HCT116 (cell line): Measurements from ENCODE around the gene GPR63. TPM values are rescaled to one million over a fixed set of nuclear protein-coding genes. Genes with fewer than 3 reads are reported as not detected.

ENCODE experiments used
- ATAC-seq: fragments of 200-7000 bp; cut with Tn5 transposase; 2 replicates; pipeline ENCODE4 v1.9.1; 2020; ENCODE audit warnings: mild to moderate bottlenecking, moderate library complexity
- BruUV-seq: library from RNA; stranded (reverse); fragments of 400-500 nt; replicated peaks from 2 replicates; lab custom pipeline; 2021; lab: Mats Ljungman, UMichigan
- CTCF ChIA-PET: fragments of 300-600 bp; sonication (Branson Sonifier 250); formaldehyde crosslinking; loops from one replicate; lab custom pipeline; 2021; ENCODE audit warnings: antibody characterized with exemption; lab: Charles Lee
- POLR2A ChIA-PET: fragments of 300-600, 350-600 bp; sonication (Branson Sonifier 250); formaldehyde crosslinking; loops from one replicate; lab custom pipeline; 2021; ENCODE audit warnings: antibody characterized with exemption; lab: Charles Lee
- RAD21 ChIA-PET, 2 experiments: fragments of 300-600 bp; sonication (Branson Sonifier 250); formaldehyde crosslinking; loops; one replicate each; lab custom pipeline; 2023; ENCODE audit warnings: low total read pairs in 2 of 2; ENCODE audit not compliant: uncharacterized antibody in 2 of 2, unreplicated experiment in 2 of 2, low non-redundant PET in 1 of 2; lab: Charles Lee
- DNase-seq: peaks from one replicate; pipeline ENCODE4 v3.0.0-alpha.2; 2010; ENCODE audit warnings: low read depth, low spot score
- H2AFZ ChIP-seq: fragments of 200-600 bp; shearing (Covaris generic), sonication (generic); 2 replicates; pipeline ENCODE4 v1.6.1; 2017; ENCODE audit warnings: low read depth, mixed run types, mixed read lengths, antibody characterized with exemption, low read length; ENCODE audit not compliant: poor library complexity, severe bottlenecking
- H3K27ac ChIP-seq: 2 replicates; pipeline ENCODE4 v1.5.1; 2012; ENCODE audit warnings: low read depth, low read length
- H3K27me3 ChIP-seq: fragments of 200-600 bp; sonication (generic); 2 replicates; pipeline ENCODE4 v1.6.1; 2016; ENCODE audit warnings: mixed run types, low read length, mixed read lengths; ENCODE audit not compliant: insufficient read depth
- H3K36me3 ChIP-seq, 2 experiments: fragments of 200-500 bp in 1 of 2; fragments of 200-600 bp in 1 of 2; sonication (Bioruptor generic) in 1 of 2; sonication (generic) in 1 of 2; 2 replicates each; pipeline versions ENCODE4 v1.5.1 to v1.6.1; 2014 to 2016; ENCODE audit warnings: low read length in 2 of 2, inconsistent platforms in 1 of 2, mixed read lengths in 1 of 2, mixed run types in 1 of 2; ENCODE audit not compliant: insufficient read depth in 2 of 2, control insufficient read depth in 1 of 2
- H3K4me1 ChIP-seq, 2 experiments: fragments of 200-600 bp in 1 of 2; sonication (generic) in 1 of 2; 2 replicates each; pipeline versions ENCODE4 v1.5.1 to v1.6.1; 2012 to 2017; ENCODE audit warnings: low read length in 2 of 2, inconsistent platforms in 1 of 2, mild to moderate bottlenecking in 1 of 2, mixed read lengths in 1 of 2, mixed run types in 1 of 2, moderate library complexity in 1 of 2; ENCODE audit not compliant: insufficient read depth in 2 of 2, control insufficient read depth in 1 of 2
- H3K4me2 ChIP-seq: fragments of 200-600 bp; sonication (generic); 2 replicates; pipeline ENCODE4 v1.6.1; 2017; ENCODE audit warnings: mixed run types, low read length, mixed read lengths
- H3K4me3 ChIP-seq, 2 experiments: fragments of 200-600 bp in 1 of 2; sonication (generic) in 1 of 2; replicated peaks in 1 of 2; 2 replicates each; pipeline ENCODE4 v1.5.1; 2011 to 2016; ENCODE audit warnings: low read length in 2 of 2, control low read depth in 1 of 2, low read depth in 1 of 2, mild to moderate bottlenecking in 1 of 2, mixed read lengths in 1 of 2, mixed run types in 1 of 2
- H3K79me2 ChIP-seq: fragments of 200-600 bp; sonication (generic); 2 replicates; pipeline ENCODE4 v1.6.1; 2017; ENCODE audit warnings: mild to moderate bottlenecking, mixed run types, low read length, moderate library complexity, mixed read lengths; ENCODE audit not compliant: insufficient read depth
- H3K9ac ChIP-seq: fragments of 200-600 bp; sonication (generic); 2 replicates; pipeline ENCODE4 v1.6.1; 2016; ENCODE audit warnings: low read length, mixed read lengths
- H3K9me2 ChIP-seq: fragments of 200-600 bp; sonication (generic), shearing (Covaris generic); 2 replicates; pipeline ENCODE4 v1.6.1; 2017; ENCODE audit warnings: mixed run types, mild to moderate bottlenecking, moderate library complexity; ENCODE audit not compliant: insufficient read depth
- H3K9me3 ChIP-seq, 2 experiments: fragments of 200-500 bp in 1 of 2; fragments of 200-600 bp in 1 of 2; sonication (Bioruptor generic) in 1 of 2; sonication (generic) in 1 of 2; 2 replicates each; pipeline ENCODE4 v1.6.1; 2014 to 2017; ENCODE audit warnings: low read length in 2 of 2, mixed read lengths in 2 of 2, inconsistent platforms in 1 of 2, low read depth in 1 of 2, mild to moderate bottlenecking in 1 of 2, mixed run types in 1 of 2, moderate library complexity in 1 of 2; ENCODE audit not compliant: control insufficient read depth in 1 of 2, insufficient read depth in 1 of 2
- H4K20me1 ChIP-seq: fragments of 200-600 bp; sonication (generic), shearing (Covaris generic); 2 replicates; pipeline ENCODE4 v1.6.1; 2017; ENCODE audit warnings: mixed run types, mild to moderate bottlenecking, moderate library complexity; ENCODE audit not compliant: insufficient read depth
- CBX3 ChIP-seq: IDR thresholded peaks from 2 replicates; pipeline ENCODE4 v1.6.1; 2012; ENCODE audit warnings: low read depth
- CEBPB ChIP-seq: IDR thresholded peaks from 2 replicates; pipeline ENCODE4 v1.6.1; 2012; ENCODE audit warnings: low read depth
- ELF1 ChIP-seq: IDR thresholded peaks from 2 replicates; pipeline ENCODE4 v1.6.1; 2012; ENCODE audit warnings: low read depth, borderline replicate concordance
- EZH2 ChIP-seq: fragments of 200-600 bp; sonication (generic); IDR thresholded peaks from 2 replicates; pipeline ENCODE4 v1.6.1; 2017; ENCODE audit warnings: antibody characterized with exemption, mixed run types
- JUND ChIP-seq: IDR thresholded peaks from 2 replicates; pipeline ENCODE4 v1.6.1; 2012
- SIN3A ChIP-seq: IDR thresholded peaks from 2 replicates; pipeline ENCODE4 v1.6.1; 2012; ENCODE audit warnings: low read depth
- YY1 ChIP-seq: IDR thresholded peaks from 2 replicates; pipeline ENCODE4 v1.6.1; 2011; ENCODE audit warnings: low read length, low read depth, moderate library complexity, mild to moderate bottlenecking; ENCODE audit not compliant: insufficient replicate concordance; ENCODE audit errors: extremely low read depth
- ZFX ChIP-seq: fragments of 450-650 bp; IDR thresholded peaks from 2 replicates; pipeline ENCODE4 v1.6.1; 2017
- ZNF274 ChIP-seq: fragments of 200-500 bp; sonication (Bioruptor generic); IDR thresholded peaks from 2 replicates; pipeline ENCODE4 v1.6.1; 2014; ENCODE audit warnings: mild to moderate bottlenecking, low read depth, low read length, inconsistent platforms
- intact Hi-C: fragments of 100-400 bp; cut with micrococcal nuclease; formaldehyde crosslinking; loops from 2 replicates; pipeline ENCODE4 v1.10.0; 2022
- total RNA-seq: library from RNA; stranded (reverse); gene quantifications from one replicate; pipeline ENCODE4 v1.2.1, GENCODE V29; 2021; ENCODE audit not compliant: unreplicated experiment
- TF ChIP-seq, protein P1 (sequence below): IDR thresholded peaks from 2 replicates; pipeline ENCODE4 v1.6.1; 2011; ENCODE audit warnings: mild to moderate bottlenecking, low read length, moderate library complexity; ENCODE audit not compliant: insufficient replicate concordance; ENCODE audit errors: extremely low read depth
- TF ChIP-seq, protein P2 (sequence below): IDR thresholded peaks from 2 replicates; pipeline ENCODE4 v1.6.1; 2012
- TF ChIP-seq, protein P3 (sequence below): IDR thresholded peaks from 2 replicates; pipeline ENCODE4 v1.6.1; 2012; ENCODE audit warnings: low read depth
- TF ChIP-seq, protein P4 (sequence below), 3 experiments: fragments of 200-600 bp in 1 of 3; sonication (generic) in 1 of 3; IDR thresholded peaks in 2 of 3; conservative IDR thresholded peaks in 1 of 3; 2 replicates each; pipeline ENCODE4 v1.5.1; 2012 to 2017; ENCODE audit warnings: low read depth in 2 of 3, low read length in 2 of 3, antibody characterized with exemption in 1 of 3, borderline replicate concordance in 1 of 3, control low read depth in 1 of 3, mild to moderate bottlenecking in 1 of 3, mixed read lengths in 1 of 3, mixed run types in 1 of 3, moderate library complexity in 1 of 3; ENCODE audit not compliant: insufficient read depth in 1 of 3

Gene GPR63
- total RNA-seq, 1 experiment from 2014 or later, result 3.5 TPM

DNA sequence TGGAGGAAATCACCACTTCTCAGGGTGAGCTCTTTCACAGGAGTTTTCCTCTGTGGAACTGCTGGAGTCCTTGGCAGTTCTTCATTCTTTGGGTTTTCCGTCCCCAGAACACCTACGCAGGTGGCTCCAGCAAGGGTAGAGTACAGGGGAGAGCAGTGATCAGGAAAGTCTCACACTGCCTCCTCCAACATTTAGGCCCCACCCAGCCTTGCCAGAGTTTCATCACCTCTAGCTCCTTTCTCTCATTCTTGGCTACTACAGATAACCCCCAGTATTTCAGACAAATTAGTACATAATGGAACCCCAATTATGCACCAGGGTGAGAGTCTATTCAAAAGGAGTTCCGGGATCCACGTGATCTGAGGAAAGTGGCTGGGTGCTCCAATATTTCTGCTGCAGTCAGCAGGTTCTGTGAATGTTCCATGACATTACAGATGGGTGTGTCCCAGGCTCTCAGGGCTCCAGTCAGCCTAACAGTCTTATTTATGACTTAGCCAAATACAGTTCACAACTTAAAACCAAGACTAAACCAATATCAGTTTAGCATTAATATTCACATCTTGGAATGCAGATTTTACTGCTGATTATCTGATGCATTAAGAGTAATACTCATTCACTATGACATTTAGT, 44.6 kb downstream of the GPR63 start:
- Histone ChIP-seq H3K36me3 (no peaks in the 10 kb centered on the region), H3K27ac (no peak overlapping the region), H3K79me2 (no peaks in the 10 kb centered on the region), H3K9me2 (no peaks in the 10 kb centered on the region), H3K4me3 (no peak overlapping the region), H3K4me2 (no peak overlapping the region), H3K27me3 (no peaks in the 10 kb centered on the region), H3K4me1 (no peaks in the 10 kb centered on the region), H4K20me1 (no peaks in the 10 kb centered on the region), H2AFZ (no peak overlapping the region), H3K9ac (no peak overlapping the region), H3K9me3 (no peaks in the 10 kb centered on the region)
- DNase-seq (no peak), ATAC-seq (no peak)
- intact Hi-C loops, result no loop called here
- POLR2A ChIA-PET, result no interaction called here
- TF ChIP-seq EZH2, result no peak
- TF ChIP-seq, protein P1, sequence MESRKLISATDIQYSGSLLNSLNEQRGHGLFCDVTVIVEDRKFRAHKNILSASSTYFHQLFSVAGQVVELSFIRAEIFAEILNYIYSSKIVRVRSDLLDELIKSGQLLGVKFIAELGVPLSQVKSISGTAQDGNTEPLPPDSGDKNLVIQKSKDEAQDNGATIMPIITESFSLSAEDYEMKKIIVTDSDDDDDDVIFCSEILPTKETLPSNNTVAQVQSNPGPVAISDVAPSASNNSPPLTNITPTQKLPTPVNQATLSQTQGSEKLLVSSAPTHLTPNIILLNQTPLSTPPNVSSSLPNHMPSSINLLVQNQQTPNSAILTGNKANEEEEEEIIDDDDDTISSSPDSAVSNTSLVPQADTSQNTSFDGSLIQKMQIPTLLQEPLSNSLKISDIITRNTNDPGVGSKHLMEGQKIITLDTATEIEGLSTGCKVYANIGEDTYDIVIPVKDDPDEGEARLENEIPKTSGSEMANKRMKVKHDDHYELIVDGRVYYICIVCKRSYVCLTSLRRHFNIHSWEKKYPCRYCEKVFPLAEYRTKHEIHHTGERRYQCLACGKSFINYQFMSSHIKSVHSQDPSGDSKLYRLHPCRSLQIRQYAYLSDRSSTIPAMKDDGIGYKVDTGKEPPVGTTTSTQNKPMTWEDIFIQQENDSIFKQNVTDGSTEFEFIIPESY, result no peak
- TF ChIP-seq JUND, result no peak
- TF ChIP-seq, protein P2, sequence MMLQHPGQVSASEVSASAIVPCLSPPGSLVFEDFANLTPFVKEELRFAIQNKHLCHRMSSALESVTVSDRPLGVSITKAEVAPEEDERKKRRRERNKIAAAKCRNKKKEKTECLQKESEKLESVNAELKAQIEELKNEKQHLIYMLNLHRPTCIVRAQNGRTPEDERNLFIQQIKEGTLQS, result no peak
- TF ChIP-seq CEBPB, result no peak
- no peak for TF ChIP-seq ZNF274
- no peak for TF ChIP-seq ELF1
- TF ChIP-seq CBX3, result no peak
- TF ChIP-seq ZFX, result no peak
- TF ChIP-seq, protein P3, sequence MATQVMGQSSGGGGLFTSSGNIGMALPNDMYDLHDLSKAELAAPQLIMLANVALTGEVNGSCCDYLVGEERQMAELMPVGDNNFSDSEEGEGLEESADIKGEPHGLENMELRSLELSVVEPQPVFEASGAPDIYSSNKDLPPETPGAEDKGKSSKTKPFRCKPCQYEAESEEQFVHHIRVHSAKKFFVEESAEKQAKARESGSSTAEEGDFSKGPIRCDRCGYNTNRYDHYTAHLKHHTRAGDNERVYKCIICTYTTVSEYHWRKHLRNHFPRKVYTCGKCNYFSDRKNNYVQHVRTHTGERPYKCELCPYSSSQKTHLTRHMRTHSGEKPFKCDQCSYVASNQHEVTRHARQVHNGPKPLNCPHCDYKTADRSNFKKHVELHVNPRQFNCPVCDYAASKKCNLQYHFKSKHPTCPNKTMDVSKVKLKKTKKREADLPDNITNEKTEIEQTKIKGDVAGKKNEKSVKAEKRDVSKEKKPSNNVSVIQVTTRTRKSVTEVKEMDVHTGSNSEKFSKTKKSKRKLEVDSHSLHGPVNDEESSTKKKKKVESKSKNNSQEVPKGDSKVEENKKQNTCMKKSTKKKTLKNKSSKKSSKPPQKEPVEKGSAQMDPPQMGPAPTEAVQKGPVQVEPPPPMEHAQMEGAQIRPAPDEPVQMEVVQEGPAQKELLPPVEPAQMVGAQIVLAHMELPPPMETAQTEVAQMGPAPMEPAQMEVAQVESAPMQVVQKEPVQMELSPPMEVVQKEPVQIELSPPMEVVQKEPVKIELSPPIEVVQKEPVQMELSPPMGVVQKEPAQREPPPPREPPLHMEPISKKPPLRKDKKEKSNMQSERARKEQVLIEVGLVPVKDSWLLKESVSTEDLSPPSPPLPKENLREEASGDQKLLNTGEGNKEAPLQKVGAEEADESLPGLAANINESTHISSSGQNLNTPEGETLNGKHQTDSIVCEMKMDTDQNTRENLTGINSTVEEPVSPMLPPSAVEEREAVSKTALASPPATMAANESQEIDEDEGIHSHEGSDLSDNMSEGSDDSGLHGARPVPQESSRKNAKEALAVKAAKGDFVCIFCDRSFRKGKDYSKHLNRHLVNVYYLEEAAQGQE, result no peak
- no peak for TF ChIP-seq YY1
- no peak for TF ChIP-seq SIN3A
- TF ChIP-seq, protein P4, sequence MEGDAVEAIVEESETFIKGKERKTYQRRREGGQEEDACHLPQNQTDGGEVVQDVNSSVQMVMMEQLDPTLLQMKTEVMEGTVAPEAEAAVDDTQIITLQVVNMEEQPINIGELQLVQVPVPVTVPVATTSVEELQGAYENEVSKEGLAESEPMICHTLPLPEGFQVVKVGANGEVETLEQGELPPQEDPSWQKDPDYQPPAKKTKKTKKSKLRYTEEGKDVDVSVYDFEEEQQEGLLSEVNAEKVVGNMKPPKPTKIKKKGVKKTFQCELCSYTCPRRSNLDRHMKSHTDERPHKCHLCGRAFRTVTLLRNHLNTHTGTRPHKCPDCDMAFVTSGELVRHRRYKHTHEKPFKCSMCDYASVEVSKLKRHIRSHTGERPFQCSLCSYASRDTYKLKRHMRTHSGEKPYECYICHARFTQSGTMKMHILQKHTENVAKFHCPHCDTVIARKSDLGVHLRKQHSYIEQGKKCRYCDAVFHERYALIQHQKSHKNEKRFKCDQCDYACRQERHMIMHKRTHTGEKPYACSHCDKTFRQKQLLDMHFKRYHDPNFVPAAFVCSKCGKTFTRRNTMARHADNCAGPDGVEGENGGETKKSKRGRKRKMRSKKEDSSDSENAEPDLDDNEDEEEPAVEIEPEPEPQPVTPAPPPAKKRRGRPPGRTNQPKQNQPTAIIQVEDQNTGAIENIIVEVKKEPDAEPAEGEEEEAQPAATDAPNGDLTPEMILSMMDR (IDR thresholded peaks at IDR 0.05 in 2 of 3, conservative IDR thresholded peaks at IDR 0.05 in 1 of 3; ENCODE audit: borderline replicate concordance in 1 of 3, insufficient read depth in 1 of 3, low read depth in 2 of 3, low read length in 2 of 3), result no peak
- CTCF ChIA-PET, result no interaction called here
- RAD21 ChIA-PET, result no interaction called here
- BruUV-seq, result no TSS peak
